DMS153 treated with DMSO at 0.1 percent for 48 hours (cell line): ENCODE results near the gene CCHCR1.
"Not testable (repeated sequence)": the region's sequence is repeated elsewhere in the genome, so short reads cannot be mapped to it uniquely, and the experiment has no call there.

Experiments used
- DNase-seq: peaks from one replicate; lab custom pipeline; 2025; ENCODE audit not compliant: unreplicated experiment; lab: John Stamatoyannopoulos, UW

Gene CCHCR1

DNA sequence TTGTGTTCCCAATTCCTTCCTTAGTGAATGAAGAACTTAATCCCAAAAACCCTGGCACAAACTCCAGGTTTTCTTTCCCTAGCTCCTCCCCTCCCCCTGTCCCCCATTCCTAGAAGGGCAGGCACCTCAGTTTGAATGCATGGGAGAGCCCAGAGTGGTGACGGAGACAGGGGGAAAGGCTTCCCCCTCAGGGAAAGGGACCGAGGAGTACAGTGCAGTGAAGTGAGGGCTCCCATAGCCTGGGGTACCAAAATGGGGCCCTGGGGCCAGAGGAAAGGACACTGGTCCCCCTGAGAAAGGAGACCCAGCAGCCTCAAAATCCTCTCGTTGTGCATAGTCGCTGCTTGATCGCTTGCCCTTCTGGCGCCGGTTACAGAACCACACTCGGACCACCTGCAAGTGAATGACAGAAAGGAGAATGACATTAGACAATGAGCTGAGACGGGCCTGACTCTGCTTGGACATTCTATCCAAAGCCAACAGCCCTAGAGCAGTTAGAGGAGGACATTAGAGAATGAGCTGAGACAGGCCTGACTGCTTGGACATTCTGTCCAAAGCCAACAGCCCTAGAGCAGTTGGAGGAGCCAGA is 7.0 kb upstream of the CCHCR1 start:
- DNase-seq = not testable (repeated sequence)

DNA sequence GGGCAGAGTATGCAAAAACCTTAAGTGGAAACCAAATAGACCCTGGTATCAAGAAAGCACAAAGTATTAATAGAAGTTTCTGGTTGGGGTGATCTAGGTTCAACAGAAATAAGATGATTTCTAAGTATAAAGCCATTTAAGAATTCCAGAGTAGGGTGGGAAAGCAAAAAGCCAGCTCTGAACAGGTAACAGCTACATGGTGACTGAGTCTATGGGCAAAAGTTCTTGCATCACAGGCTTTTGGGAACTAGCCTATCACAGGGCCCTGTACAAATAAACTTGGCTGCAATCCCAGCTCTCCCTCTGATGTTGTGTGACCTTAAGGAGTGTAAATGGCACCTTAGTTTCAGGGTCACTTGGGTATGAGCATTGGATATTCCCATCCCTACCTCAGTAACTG is 6.3 kb upstream of the CCHCR1 start:
- no peak for DNase-seq

DNA sequence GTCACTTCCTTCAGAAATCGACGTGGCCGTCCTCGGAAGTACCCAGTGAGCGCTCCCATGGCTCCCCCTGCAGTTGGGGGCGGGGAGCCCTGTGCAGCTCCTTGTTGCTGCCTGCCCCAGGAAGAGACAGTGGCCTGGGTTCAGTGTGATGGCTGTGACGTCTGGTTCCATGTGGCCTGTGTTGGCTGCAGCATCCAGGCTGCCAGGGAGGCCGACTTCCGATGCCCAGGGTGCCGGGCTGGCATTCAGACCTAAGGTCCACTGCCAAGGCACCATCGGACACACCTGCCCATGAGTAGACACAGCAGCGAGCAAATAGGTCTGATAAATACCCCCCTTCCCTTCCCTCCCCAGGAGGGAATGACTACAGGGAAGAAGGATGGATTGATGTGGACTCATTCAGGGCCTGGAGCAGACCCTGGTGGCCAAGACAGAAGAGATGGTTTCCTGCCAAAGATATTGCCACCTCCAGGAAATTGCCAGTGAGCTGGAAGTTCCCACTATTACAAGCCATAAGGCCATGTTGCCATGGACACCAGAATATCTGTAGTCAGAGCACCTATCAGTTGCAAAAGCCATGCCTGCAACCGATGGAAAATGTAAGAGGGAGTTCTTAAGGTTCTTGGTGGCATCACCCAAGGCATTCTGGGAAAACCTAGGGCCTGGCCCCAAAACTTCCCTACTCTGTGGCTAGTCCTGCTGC is 5.0 kb upstream of the CCHCR1 start:
- DNase-seq = no peak

DNA sequence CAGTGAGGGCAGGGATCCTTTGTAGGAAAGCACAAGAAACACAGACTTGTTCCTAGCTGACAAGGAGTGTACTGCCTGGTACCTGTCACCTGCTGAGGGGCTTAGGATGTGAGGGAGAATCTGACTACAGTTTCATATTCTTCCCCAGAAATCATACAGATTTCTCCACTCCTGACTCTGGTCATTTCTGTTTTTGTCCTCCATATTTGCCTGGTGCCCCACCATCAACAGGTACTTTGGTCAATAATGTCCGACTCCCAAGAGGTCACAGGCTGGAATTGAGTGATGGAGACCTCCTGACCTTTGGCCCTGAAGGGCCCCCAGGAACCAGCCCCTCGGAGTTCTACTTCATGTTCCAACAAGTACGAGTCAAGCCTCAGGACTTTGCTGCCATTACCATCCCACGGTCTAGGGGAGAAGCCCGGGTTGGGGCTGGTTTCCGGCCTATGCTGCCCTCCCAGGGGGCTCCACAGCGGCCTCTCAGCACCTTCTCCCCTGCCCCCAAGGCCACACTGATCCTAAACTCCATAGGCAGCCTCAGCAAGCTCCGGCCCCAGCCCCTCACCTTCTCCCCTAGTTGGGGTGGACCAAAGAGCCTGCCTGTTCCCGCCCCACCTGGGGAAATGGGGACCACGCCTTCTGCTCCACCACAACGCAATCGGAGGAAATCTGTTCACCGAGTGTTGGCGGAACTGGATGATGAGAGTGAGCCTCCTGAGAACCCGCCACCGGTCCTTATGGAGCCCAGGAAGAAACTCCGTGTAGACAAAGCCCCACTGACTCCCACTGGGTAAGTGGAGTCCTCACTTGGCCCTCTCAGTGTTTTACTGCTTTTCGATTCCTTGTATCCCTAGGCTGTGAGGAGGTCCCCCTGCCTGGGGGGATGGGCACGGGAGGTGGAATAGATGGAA is 3.9 kb upstream of the CCHCR1 start:
- no peak for DNase-seq

DNA sequence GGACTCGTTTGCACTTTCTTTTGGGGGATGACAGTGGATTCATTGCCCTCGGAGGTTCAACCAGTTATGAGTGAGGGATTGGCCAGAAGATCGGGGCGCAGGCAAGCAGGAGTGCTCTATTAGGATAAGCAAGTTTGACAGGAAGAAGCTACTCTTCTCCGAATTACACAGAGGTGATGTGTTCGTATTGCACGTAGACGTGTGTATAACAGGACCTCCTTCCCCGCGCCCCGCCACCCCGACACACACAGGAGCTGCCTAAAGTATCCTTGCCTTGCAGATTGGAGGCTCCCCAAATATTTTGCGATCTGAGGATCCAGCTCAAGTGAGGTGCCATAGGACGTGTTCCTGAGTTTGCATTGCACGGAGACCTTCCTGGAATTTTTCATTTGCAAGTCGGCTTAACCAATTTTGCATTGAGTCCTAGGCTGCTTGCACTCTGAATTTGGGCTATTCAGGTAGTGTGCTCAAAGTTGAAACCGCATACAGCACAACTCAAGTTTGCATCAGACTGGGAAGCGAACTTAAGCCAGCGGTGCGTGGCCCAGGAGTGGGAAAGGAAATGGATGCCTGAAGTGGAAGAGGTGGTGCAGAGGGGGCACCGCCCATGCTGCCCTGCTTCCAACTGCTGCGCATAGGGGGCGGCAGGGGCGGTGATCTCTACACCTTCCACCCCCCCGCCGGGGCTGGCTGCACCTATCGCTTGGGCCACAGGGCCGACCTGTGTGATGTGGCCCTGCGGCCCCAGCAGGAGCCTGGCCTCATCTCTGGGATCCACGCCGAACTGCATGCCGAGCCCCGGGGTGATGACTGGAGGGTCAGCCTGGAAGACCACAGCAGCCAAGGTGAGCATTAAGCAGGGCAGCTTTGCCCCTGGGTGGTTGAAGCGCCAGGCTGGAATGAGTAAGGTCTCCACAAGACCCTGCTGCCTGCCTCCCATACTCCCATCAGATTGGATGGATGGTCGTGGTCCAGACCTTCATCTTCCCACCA is 1.6 kb upstream of the CCHCR1 start:
- no peak for DNase-seq

DNA sequence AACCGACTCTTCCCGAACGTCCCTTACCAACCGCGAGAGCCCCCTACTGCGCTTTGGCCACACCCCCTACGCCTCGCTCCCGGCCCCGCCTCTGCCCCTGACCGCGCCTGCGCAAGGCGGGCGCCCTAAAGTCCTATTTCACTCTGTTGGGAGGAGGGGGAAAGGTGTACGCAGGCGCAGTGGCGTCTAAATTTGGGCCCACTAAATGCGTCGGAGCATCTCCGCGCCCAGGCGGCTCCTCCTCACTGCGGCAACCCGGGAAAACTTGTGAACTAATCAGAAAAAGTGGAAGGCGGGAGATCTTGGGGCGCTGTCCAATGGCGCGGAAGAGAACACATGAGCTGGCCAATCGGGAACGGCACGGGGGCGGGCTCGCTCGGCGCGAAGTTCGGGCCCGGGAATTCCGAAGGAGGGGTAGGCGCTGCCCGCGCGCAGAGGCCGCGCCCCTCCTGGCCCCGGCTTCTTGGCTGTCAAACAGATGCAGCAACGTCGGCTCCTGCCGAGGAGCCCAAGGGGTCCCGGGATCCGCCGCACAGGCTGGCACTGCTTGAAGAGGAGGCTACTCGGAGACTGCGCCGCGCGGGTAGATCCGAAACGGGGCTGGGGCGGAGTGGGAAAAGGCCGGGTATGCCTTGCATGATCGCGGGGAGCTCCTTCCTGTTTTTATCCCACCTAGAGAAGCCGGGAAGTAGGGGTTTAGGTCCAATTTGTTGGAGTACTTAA is 699 bp upstream of the CCHCR1 start, which contains the start of gene TCF19:
TSS of gene TCF19 (plus strand) at position 450 of the 723 bp plus-strand sequence. CDS start 881 bp downstream, outside the sequence.
- peak; percentile 95 for DNase-seq

DNA sequence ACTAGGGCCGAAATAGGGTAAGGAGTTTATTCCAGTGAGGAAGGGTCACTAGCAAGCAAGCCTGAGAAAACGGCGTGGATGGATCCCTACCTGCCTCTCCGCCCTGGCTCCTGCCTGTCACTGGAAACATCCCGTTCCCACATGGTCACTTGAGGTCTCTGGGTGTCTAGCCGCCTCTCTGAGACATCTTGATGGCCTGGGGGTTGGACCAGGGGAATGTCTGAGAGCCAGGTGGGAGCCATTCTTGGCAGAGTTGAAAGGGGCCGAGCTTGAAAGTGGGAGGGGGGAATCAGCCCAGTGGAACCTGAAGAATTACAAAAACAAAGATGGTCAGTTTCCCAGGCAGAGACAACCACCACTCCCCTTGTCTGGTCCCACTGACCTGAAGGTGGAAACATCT is 961 bp downstream of the CCHCR1 start:
- DNase-seq = no peak

DNA sequence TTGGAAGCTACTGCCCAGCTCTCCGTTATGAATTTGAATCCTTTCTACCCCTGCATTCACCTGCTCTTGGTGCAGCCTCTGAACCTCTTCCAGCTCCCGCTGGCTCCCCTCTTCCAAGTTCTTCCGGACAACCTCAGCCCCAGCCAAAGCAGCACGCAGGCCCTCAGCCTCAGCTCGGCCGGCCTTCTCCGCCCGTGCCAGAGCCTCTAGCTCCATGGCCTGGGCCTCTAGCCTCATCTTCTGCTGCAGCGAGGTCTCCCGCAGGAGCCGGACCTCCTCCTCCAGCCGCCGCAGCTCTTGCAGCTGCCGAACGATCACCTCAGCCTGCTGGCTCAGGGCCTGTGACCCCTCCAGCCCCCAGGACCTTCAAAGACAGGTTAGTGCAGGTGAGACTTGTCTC is 3.2 kb downstream of the CCHCR1 start:
- no peak for DNase-seq

DNA sequence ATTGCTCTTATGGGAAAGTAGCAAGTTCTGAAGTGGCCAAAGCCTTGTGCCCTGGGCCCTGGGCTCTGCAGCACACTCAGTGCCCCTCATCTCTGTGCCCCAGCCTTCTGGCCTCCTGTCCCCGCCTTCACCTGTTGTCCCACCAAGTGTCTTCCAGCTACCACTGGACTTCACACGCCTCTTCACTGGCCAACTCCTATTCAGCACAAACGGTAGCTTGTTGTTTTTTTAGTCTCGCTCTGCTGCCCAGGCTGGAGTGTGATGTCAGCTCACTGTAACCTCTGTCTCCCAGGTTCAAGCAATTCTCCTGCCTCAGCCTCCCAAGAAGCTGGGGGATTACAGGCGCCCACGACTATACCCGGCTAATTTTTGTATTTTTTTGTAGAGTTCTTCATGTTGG is 4.8 kb downstream of the CCHCR1 start:
- no peak for DNase-seq

DNA sequence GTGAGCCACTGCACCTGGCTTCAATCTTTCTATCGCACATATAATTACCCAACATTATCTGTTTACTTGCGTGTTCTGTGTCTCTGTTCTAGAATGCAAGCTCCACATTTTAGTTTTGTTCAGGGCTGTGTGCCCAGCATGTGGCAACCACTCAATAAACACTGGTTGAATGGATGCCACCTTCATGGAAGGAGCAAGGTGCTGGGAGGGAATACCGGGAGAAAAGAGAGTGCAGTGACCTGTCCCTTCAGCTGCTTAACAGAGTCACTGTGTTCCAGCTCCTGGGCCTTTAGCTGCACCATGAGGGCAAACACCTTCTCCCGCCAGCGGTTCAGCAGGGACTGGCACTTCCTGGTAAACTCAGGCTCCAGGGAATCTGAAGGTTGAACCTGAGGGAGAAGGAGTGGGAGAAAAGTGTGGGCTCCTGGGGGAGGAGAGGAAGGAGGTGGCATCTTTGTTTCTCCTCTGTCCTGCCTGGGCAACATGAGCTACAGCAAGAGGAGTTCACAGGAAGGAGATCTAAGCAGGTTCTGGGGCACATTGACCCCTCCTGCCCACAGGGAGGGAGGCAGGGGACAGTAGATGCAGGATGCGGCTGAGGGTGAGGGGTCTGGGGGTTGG is 7.7 kb downstream of the CCHCR1 start:
- no peak for DNase-seq

DNA sequence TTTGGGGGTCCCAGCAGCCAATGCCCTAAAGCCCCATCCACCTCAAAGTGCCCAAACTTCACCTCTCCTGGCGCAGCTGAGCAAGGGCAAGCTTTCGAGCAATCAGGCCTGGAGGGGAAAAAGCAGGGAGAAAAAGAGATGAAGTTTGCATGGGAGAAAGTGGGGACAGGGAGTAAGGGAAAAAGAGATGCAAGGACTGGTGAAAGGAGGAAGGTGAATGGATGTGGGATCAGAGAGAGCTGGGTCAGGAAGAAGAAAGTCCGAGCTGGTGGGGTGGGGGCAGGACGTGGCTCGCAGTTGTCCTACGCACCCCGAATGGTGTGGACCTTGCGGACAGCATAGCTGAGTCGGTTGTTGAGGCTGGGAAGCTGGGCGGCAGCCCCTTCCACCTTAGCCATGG is 12.2 kb downstream of the CCHCR1 start:
- no peak for DNase-seq

DNA sequence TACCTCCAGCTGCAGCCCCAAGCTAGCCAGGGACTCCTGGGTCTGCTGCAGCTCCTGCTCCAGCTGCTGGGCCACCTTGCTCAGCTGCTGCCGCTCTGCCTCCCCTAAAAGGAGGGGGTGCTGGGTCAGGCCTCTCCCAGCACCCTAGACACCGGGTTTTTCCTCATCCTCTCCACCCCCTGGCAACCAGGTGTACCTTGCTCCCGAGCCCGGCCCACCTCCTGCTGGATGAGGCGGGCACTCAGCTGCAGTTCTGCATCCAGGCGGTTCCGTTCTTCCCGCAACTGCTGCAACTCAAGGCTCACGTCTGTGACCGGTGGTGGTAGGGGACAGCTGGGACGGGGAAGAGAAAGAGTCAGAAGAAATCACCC is 12.6 kb downstream of the CCHCR1 start:
- no peak for DNase-seq

DNA sequence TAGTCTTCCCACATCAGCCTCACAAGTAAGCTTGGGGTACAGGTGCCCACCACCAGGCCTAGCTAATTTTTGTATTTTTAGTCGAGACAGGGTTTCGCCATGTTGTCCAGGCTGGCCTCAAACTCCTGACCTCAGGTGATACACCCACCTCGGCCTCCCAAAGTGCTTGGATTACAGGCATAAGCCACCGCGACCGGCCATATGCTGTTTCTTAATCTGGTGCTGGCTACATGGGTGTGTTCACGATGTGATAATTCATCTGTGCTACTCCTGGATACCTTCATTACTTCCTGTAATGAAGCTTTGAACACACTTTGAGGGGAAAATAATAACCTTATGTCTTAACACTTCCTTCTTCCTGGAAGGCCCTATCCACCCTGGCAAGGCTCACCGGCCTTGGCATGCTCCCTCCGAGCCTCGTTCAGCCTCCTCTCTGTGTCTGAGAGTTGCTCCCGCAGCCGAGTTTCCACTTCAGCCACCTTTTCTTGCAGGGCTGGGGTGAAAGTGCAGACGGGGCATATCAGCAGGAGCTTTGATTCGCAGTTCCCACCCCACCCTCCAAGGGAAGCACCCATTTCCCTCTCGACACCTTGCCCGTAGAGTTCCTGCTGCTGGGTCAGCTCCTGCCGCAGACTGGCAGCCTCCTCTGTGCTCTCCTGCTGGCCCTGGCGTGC is 13.2 kb downstream of the CCHCR1 start:
- no peak for DNase-seq

DNA sequence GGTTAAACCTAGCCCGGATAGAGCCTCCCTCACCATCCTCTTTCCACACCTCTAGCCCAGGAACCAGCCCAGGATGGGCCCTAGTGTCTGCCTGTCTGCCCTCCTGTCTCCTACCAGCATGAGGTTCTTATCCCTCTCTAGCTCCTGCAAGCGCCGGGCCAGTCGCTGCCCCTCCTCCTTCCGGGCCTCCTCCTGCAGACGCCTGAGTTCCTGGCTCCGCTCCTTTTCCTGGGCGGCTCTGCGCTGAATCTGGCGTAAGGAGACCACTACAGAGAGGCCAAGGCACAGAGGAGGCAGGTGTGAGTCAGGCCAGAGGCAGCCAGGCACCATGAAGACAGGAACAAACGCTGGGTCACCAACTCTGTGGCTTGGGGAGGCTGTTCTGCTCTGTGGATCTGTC is 14.5 kb downstream of the CCHCR1 start:
- no peak for DNase-seq

DNA sequence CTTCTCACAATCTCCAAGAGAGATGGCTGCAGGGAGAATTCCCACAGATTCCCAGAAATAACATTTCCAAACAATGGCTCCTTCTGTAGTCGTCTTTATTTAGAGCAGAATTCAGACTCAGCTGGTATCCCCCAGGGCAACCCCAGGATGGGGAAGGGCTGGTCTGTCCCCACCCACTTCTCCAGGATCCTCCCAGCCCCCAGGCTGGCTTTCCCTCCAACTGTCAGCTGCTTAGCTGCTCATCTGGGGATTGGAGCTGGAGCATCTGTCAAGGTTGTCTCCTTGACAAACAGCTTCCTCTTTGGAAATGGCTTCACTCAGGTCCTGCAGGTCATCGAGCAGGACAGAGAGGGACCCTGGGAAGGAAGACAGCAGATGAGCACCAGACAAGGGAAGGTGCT is 15.2 kb downstream of the CCHCR1 start:
- no peak for DNase-seq

DNA sequence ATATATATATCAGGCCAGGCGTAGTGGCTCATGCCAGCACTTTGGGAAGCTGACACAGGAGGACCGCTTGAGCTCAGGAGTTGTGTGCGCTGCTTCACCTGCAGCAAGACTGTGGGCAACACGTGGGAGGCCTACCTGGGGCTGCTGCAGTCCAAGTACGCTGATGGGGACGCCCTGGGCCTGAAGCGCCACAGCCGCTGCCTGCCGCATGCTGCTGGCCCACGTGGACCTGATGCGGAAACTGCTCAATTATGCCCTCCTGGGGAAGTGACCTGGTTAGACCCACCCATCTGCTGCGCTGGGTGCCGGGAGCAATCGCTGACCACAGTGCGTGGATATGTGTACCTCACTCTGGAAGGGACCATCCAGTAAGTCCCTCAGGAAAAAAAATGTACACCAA is 17.0 kb downstream of the CCHCR1 start:
- no peak for DNase-seq

DNA sequence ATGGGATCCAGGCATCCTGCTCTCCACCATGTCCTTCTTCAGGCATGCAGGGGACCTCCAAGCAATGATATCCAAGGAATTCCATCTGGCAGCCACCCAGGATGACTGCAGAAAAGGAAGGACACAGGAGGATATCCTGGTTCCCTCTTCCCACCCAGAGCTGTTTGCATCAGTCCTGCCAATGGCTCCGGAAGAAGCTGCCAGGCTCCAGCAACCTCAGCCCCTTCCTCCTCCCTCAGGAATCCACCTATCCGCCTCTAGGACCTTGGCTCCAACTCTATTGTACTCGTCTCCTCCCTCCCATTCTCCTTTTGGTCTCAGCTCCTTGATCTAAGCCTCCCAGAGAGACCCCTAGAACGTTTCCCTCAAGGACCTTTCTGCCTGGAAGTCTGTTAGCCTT is 18.0 kb downstream of the CCHCR1 start:
- DNase-seq = no peak

DNA sequence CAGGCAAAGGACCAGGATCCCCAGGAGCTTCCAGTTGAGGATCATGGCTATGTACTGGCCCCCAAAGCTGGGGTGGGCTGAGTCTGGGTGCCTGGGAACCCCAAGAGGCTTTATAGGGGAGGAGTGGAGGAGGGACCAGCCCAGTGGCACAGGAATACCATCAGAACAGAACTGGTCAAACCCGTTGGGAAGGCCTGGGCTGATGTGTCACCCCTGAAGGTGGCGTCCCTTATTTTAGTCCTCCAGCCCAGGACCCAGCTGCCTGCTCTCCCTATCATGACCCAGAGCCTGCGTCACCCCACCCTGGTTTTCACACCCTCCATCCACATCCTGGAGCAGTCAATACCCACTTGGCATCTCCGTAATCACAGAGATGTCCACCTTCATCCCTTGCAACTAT is 18.6 kb downstream of the CCHCR1 start, which contains the start of gene PSORS1C2:
TSS of gene PSORS1C2 (minus strand) at position 85 of the 400 bp plus-strand sequence. CDS start at position 45, 40 bp downstream.
- no peak for DNase-seq

DNA sequence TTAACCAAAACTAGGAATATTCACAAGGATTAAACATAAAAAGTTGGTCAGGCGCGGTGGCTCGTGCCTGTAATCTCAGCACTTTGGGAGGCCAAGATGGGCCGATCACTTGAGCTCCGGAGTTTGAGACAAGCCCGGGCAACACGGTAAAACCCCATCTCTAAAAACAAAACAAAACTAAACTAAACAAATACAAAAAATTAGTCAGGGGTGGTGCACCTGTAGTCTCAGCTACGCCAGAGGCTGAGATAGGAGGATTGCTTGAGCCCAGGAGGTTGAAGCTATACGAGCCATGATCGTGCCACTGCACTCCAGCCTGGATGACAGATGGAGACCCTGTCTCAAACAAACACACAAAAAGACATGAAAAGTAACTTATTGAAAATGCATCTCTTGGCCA is 21.9 kb downstream of the CCHCR1 start:
- no peak for DNase-seq
